Measurements from ENCODE around the gene BCR. TPM values are rescaled to one million over a fixed set of nuclear protein-coding genes. Genes with fewer than 3 reads are reported as not detected.

The BCR gene
- polyA plus RNA-seq, 1 experiment = 24.0 TPM

- H3K27me3 ChIP-seq (ENCODE audit: control insufficient read depth, insufficient read depth, low read length) = no peaks in the 10 kb centered on the region
- TF ChIP-seq CTCF (IDR thresholded peaks at IDR 0.05; ENCODE audit: insufficient read depth, low read depth, low read length) = no peak
- H3K4me3 ChIP-seq (ENCODE audit: low read depth, low read length) = no peak overlapping the region
- H3K36me3 ChIP-seq (ENCODE audit: control insufficient read depth, insufficient read depth, low read length) = peaks cover 21% of the 10 kb centered on the region
- ChIA-PET POLR2A (no interaction called here), CTCF (interaction anchor here (0.7 to 4.5 kb wide), 7 partner anchors 12 to 416 kb away, joined by 3 to 17 read pairs (median 5); no protein-coding TSS in a partner anchor)
- no peak for DNase-seq (ENCODE audit: low read depth)
Measured at GRCh38 chr22:23264610-23265367, 84.5 kb downstream of the BCR start.

GRCh38 chr22:23265368-23265700 lies 85.0 kb downstream of the BCR start:
- no peak for DNase-seq (ENCODE audit: low read depth)
- no peak overlapping the region for H3K4me3 ChIP-seq (ENCODE audit: low read depth, low read length)
- TF ChIP-seq CTCF (IDR thresholded peaks at IDR 0.05; ENCODE audit: insufficient read depth, low read depth, low read length) = no peak
- CTCF ChIA-PET = interaction anchor here (0.7 to 4.5 kb wide), 7 partner anchors 12 to 416 kb away, joined by 3 to 17 read pairs (median 5); no protein-coding TSS in a partner anchor
- H3K36me3 ChIP-seq (ENCODE audit: control insufficient read depth, insufficient read depth, low read length) = peaks cover 21% of the 10 kb centered on the region
- no peaks in the 10 kb centered on the region for H3K27me3 ChIP-seq (ENCODE audit: control insufficient read depth, insufficient read depth, low read length)
- POLR2A ChIA-PET = no interaction called here

GRCh38 chr22:23266780-23267179 lies 86.5 kb downstream of the BCR start:
- no peak for TF ChIP-seq CTCF (IDR thresholded peaks at IDR 0.05; ENCODE audit: insufficient read depth, low read depth, low read length)
- ChIA-PET CTCF (interaction anchor here (1.0 to 30.2 kb wide), 3 partner anchors 12 to 87 kb away, joined by 3 to 670 read pairs (median 17); partner anchors contain the start of gene BCR), POLR2A (no interaction called here)
- H3K36me3 ChIP-seq (ENCODE audit: control insufficient read depth, insufficient read depth, low read length) = peaks cover 22% of the 10 kb centered on the region
- no peaks in the 10 kb centered on the region for H3K27me3 ChIP-seq (ENCODE audit: control insufficient read depth, insufficient read depth, low read length)
- H3K4me3 ChIP-seq (ENCODE audit: low read depth, low read length) = no peak overlapping the region
- no peak for DNase-seq (ENCODE audit: low read depth)

GRCh38 chr22:23267226-23268043 lies 87.1 kb downstream of the BCR start:
- H3K4me3 ChIP-seq (ENCODE audit: low read depth, low read length) = no peak overlapping the region
- H3K36me3 ChIP-seq (ENCODE audit: control insufficient read depth, insufficient read depth, low read length) = peaks cover 18% of the 10 kb centered on the region
- no peaks in the 10 kb centered on the region for H3K27me3 ChIP-seq (ENCODE audit: control insufficient read depth, insufficient read depth, low read length)
- TF ChIP-seq CTCF (IDR thresholded peaks at IDR 0.05; ENCODE audit: insufficient read depth, low read depth, low read length) = no peak
- ChIA-PET CTCF (interaction anchor here (1.0 to 30.2 kb wide), 3 partner anchors 13 to 88 kb away, joined by 3 to 670 read pairs (median 17); partner anchors contain the start of gene BCR), POLR2A (no interaction called here)
- no peak for DNase-seq (ENCODE audit: low read depth)

GRCh38 chr22:23268139-23268712 lies 87.9 kb downstream of the BCR start:
- ChIA-PET CTCF (interaction anchor here (1.5 to 30.2 kb wide), 2 partner anchors 14 to 89 kb away, joined by 6 to 670 read pairs; partner anchors contain the start of gene BCR), POLR2A (no interaction called here)
- no peak for TF ChIP-seq CTCF (IDR thresholded peaks at IDR 0.05; ENCODE audit: insufficient read depth, low read depth, low read length)
- no peak for DNase-seq (ENCODE audit: low read depth)
- peaks cover 19% of the 10 kb centered on the region for H3K36me3 ChIP-seq (ENCODE audit: control insufficient read depth, insufficient read depth, low read length)
- no peaks in the 10 kb centered on the region for H3K27me3 ChIP-seq (ENCODE audit: control insufficient read depth, insufficient read depth, low read length)
- H3K4me3 ChIP-seq (ENCODE audit: low read depth, low read length) = no peak overlapping the region
